Rectal smooth muscle tissue (tissue), 1 donor: ENCODE results near the gene ECSCR.

Experiments used
- H3K27ac ChIP-seq: one replicate; pipeline ENCODE4 v1.7.0; 2013; ENCODE audit warnings: low read depth, low read length, inconsistent platforms
- H3K27me3 ChIP-seq: one replicate; pipeline ENCODE4 v1.7.0; 2013; ENCODE audit warnings: low read length; ENCODE audit not compliant: control insufficient read depth, insufficient read depth
- H3K36me3 ChIP-seq: one replicate; pipeline ENCODE4 v1.7.0; 2013; ENCODE audit warnings: low read length; ENCODE audit not compliant: control insufficient read depth, insufficient read depth
- H3K4me1 ChIP-seq: one replicate; pipeline ENCODE4 v1.7.0; 2013; ENCODE audit warnings: low read length; ENCODE audit not compliant: control insufficient read depth, insufficient read depth
- H3K4me3 ChIP-seq: one replicate; pipeline ENCODE4 v1.7.0; 2013; ENCODE audit warnings: low read length
- H3K9ac ChIP-seq: one replicate; pipeline ENCODE4 v1.7.0; 2013; ENCODE audit warnings: low read length

ECSCR gene

DNA sequence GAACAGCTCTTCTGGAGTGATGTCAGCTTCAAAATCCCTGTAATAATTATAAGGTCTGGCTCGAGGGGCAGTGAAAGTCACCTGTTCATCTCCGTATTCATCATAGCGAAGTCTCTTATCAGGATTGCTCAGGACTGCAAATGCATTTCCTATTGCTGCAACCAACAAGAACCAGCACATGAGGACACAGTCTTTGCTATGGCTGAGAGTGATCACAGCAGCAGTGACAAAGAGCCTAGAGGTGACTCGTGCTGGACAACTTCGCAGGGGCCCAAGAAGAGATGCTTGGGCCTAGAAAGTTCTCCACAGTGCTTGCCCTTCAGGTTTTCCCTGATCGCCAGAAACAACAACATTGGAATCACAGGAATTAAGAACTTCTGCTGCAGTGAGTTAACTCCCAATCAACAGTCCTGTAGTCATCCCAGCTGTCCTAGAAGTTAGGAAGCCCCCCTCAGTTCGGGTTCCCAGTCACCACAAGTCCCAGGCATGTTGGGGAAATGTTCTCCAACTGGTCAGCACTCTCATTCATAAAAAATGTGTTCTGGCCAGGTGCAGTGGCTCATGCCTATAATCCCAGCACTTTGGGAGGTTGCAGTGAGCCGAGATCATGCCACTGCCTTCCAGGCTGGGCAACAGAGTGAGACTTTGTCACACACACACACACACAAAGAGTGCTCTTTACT, 36.2 kb downstream of the ECSCR start:
- Histone ChIP-seq H3K4me1 (no peaks in the 10 kb centered on the region), H3K4me3 (no peak overlapping the region), H3K9ac (no peak overlapping the region), H3K27ac (no peak overlapping the region), H3K27me3 (no peaks in the 10 kb centered on the region), H3K36me3 (no peaks in the 10 kb centered on the region)

DNA sequence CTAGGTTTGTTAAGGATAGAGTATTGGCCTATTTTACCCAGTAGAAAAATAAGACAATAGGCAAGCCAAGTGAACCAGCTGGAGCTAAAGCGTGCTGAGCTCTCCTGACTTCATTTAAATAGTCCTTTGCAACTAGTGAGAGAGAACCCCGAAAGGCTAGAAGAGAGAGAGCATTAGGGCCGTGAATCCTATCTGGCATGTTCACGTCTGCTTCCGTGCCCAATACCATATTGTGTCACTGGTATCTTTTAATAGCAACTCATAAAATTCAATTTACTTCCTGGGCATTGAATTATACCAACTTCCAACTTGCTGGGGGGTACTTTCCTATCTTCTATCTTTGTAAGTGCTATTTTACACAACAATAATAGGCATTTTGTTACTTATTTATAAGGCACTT, 37.0 kb downstream of the ECSCR start:
- H3K9ac ChIP-seq = no peak overlapping the region
- H3K36me3 ChIP-seq = no peaks in the 10 kb centered on the region
- H3K27ac ChIP-seq = no peak overlapping the region

DNA sequence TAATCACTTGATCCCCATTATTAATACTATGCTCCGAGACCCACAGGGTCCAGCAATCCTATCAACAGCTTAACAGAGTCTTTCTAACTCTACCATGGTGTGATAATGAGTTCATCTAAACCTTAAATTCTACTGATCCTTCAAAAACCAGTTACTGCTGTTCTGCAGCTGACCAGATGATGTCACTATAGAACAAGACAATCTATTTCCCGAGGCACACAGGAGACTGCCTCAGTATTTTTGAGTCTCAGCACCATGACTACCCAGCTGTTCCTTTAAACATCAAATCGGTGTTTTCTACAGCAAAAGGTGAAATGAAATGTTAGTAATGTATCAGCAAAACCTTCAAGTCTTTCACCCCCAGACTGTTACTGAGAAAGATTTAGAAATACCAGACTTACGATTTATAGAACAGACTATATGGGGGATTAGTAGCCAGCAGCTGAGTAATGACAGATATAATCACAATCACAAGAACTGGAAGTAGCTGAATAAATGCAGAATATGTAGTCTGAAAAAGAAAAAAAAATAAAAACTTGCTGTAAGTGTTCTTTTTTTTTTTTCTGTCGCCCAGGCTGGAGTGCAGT, 40.1 kb downstream of the ECSCR start:
- H3K4me3 ChIP-seq = no peak overlapping the region
- peaks cover 2% of the 10 kb centered on the region for H3K4me1 ChIP-seq
- H3K27me3 ChIP-seq = no peaks in the 10 kb centered on the region
- H3K36me3 ChIP-seq = peaks cover 7% of the 10 kb centered on the region
- H3K27ac ChIP-seq = no peak overlapping the region
- H3K9ac ChIP-seq = no peak overlapping the region

More for the DNA sequence above, 37.0 kb downstream of the ECSCR start:
- H3K4me1 ChIP-seq = no peaks in the 10 kb centered on the region
- H3K27me3 ChIP-seq = no peaks in the 10 kb centered on the region
- no peak overlapping the region for H3K4me3 ChIP-seq

DNA sequence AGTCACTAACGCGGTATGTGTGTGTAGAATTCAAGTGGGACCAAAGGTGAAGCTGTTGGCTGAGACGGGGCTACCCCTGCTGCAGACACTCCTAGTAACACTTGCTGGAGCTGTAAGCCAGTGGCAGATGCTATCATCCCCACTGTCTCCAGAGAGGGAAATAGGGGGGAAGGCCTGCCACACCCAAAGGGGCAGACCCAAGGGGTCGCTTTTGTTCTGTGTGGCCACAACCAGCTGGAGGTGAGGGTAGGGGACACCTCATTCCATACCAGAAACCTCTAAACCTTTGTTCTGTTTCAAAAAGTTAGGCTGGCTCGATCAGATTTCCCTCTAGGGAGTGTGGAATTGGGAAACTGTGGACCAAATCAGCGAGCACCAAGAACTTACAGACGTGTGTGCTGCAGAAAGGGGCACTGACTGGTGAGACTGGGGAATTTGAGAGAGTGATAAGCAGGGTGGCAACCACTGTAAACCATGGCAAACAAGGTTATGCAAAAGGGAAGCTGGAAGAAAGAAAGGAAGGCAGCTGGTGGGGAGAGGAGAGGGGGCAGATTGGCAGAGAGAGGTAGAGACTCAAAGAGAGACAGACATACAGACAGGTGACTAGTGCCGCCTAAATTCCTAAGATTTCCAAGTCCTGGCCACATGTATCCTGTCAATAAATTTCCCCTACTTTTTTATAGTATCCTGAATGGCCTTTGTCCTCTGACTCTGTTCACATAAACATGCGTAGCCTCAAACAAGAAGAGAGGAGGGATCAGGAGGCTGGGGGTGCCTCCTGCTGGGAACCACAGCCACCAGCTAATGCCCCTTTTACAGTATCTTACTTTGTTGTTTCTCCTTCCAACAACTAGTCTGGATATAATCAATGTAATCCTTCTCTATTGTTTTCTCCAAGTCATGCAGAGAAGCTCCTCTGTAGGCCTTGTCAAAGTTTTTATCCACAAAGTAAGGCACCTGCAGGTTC, 43.0 kb downstream of the ECSCR start:
- peaks cover 7% of the 10 kb centered on the region for H3K36me3 ChIP-seq
- no peak overlapping the region for H3K4me3 ChIP-seq
- no peaks in the 10 kb centered on the region for H3K27me3 ChIP-seq
- H3K9ac ChIP-seq = no peak overlapping the region
- H3K4me1 ChIP-seq = peaks cover 20% of the 10 kb centered on the region
- no peak overlapping the region for H3K27ac ChIP-seq

DNA sequence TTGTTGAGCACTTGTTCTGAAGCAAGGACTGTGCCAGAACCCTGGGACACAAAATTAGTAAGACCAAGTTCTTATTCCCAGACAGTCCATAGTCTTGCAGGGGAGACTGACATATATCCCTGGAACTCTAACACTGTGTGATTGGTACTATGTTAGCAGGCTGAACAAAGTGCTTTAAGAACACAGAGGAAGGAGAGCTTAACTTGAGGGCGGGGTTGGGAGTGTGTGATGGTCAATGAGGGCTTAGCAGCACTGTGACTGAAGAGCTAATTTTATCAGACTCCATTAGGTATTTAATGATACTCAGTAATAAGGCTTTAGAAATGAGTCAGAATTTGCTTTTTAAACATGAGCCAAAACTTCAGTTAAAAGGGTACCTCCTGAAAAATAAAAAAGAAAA, 43.8 kb downstream of the ECSCR start:
- H3K27ac ChIP-seq = no peak overlapping the region
- H3K4me3 ChIP-seq = no peak overlapping the region
- no peak overlapping the region for H3K9ac ChIP-seq
- H3K27me3 ChIP-seq = no peaks in the 10 kb centered on the region
- peaks cover 23% of the 10 kb centered on the region for H3K4me1 ChIP-seq
- peaks cover 7% of the 10 kb centered on the region for H3K36me3 ChIP-seq

DNA sequence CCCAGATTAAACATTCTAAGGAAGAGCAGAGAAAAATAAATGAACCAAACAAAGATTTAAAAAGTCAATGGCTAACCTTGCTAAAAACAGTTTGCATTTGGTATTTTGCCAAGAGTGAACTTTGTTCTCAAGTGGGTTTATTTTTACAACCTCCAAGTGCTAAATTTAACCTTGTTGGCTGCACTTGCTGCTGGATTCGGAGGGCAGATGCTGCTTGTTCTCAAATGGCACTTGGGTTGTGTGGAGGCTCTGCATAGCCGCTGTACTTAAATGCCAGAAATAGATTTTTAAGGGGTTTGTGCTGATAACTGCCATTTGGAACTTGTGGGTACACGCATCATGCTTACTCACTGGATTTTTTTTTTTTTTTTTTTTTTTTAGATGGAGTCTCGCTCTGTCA, 45.3 kb downstream of the ECSCR start:
- Histone ChIP-seq H3K4me1 (peaks cover 23% of the 10 kb centered on the region), H3K4me3 (no peak overlapping the region), H3K36me3 (peaks cover 7% of the 10 kb centered on the region), H3K27ac (no peak overlapping the region), H3K9ac (no peak overlapping the region), H3K27me3 (no peaks in the 10 kb centered on the region)

DNA sequence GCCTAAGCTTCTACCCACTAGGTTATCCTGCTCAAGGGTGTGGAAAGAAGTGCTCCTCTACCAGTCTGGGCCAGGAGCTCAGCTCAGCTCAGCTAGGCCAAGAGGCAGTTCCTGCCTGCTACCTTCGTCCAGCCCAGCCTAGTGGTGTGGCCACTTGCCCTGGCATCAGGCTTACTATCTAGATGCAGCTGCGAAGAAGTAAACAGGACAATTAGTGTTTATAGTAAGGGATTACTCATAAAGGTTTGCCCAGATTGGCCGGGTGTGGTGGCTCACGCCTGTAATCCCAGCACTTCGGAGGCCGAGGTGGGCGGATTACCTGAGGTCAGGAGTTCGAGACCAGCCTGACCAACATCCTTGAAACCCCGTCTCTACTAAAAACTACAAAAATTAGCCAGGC, 45.9 kb downstream of the ECSCR start:
- Histone ChIP-seq H3K36me3 (peaks cover 7% of the 10 kb centered on the region), H3K9ac (no peak overlapping the region), H3K4me3 (no peak overlapping the region), H3K27me3 (no peaks in the 10 kb centered on the region), H3K27ac (no peak overlapping the region), H3K4me1 (peaks cover 23% of the 10 kb centered on the region)

DNA sequence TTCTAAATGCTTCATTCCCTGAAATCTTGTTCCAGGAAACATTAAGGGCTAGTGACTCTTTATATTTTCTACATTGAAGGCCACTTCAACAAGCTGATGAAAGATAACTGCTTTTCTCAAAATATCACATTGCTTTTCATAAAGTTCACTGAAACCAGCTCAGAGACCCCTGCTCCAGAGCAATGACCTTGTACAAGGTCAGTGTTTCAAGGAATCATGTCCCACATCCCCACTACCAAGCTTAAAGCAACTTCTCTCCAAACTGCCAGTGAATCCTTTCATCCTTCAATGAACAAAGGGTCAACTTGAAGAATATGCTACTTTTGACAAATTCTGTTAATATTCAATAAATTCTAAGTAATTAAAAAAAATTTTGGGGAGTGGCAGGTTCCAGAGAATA, 46.7 kb downstream of the ECSCR start:
- Histone ChIP-seq H3K36me3 (peaks cover 7% of the 10 kb centered on the region), H3K9ac (no peak overlapping the region), H3K4me1 (peaks cover 28% of the 10 kb centered on the region), H3K4me3 (no peak overlapping the region), H3K27ac (no peak overlapping the region), H3K27me3 (no peaks in the 10 kb centered on the region)

DNA sequence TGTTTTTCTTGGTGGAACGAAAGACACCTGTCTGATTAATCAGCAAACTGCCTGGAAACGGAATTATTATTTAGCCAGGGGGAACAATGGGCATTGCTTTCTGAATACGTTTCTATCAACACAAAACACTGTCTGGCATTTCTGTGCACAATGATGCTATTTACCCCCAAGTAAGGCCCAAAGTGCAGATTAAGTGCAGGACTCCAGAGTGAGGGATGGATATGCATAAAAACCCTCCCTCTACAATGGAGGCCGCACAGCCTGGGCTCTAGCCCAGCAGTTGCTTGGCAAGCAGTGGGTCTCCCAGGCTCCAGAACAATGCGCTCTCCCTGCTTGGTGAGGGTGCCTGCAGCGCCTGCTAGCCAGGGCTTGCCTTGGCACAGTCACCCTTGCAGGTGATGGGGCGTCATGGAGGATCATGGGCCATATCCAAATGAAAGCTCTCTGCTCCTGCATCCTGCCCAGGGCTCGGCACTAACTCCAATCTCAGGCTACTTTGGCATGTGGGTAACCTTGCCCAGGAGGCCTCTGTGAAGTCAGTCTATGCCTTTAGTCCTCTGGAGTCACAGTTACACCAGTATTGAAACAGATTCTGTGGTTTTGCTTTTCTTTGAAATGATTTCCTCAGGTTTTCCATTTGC, 47.2 kb downstream of the ECSCR start:
- Histone ChIP-seq H3K27me3 (no peaks in the 10 kb centered on the region), H3K4me1 (peaks cover 33% of the 10 kb centered on the region), H3K4me3 (no peak overlapping the region), H3K36me3 (peaks cover 7% of the 10 kb centered on the region), H3K27ac (no peak overlapping the region), H3K9ac (no peak overlapping the region)

DNA sequence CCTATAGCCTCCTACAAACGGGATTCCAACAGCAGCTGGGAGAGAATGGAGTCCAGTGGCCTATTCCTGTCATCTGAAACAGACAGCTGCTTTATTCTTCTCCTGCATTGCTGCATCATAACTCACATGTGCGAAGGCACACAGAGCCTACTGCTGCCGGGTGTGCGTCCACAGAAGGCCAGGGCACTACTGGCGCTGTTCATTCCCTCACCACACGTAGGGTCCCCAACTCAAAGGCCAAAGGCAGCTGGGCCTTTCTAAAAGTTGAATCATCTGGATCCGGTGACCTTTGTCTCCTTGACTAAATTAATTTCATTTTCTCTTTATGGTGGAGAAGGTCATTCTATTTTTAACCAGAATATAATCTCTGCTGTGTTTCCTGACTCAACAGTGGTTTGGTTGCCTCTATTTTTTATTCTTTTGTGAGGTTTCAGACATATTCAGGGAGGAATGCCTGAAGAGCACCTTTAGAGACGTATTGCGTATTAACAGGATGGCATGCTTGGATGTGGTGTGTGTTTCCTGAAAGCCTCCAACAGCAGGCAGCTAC, 47.9 kb downstream of the ECSCR start:
- Histone ChIP-seq H3K36me3 (peaks cover 7% of the 10 kb centered on the region), H3K9ac (no peak overlapping the region), H3K4me3 (peak overlapping the region; percentile 22), H3K27ac (peak overlapping the region; percentile 44), H3K4me1 (peaks cover 40% of the 10 kb centered on the region), H3K27me3 (no peaks in the 10 kb centered on the region)

DNA sequence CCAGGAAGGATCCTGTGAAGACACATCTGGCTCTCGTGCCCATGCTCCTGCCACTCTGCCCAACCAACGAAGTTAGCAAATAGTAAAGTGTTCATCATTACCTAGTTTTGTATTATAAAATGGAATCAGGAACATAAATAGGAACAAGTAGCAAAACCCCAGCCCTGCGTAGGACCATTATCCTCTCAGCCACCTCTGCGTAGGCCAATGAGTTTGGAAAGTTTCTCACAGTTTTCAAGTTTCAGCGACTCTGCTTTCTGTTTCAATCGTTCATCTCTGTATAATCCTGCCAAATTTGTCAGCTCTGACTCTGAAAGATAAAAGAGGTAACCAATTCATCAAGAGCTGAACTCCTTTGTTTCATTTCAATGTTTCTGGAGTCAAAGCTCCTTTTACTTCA, 48.6 kb downstream of the ECSCR start:
- no peak overlapping the region for H3K27ac ChIP-seq
- no peak overlapping the region for H3K4me3 ChIP-seq
- no peaks in the 10 kb centered on the region for H3K27me3 ChIP-seq
- H3K9ac ChIP-seq = no peak overlapping the region
- H3K4me1 ChIP-seq = peaks cover 41% of the 10 kb centered on the region
- H3K36me3 ChIP-seq = peaks cover 2% of the 10 kb centered on the region

DNA sequence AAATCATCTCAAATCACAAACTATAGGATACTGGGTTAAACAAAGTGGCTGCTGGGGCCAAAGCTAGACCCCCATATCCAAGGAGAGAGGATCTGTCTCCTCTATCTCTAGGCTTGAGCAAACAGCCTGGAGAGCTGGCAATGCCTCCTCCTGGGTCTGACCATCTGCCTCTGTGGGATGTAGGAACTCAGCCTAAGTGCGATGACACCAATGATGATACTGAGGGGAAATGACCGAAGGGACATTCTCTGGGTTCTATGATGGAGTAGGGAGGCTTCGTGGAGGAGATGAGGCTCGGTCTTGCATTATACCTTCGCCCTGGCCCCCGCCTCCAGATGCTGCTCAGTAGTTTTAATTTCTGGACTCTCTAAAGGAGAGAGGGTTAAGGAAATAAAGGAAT, 49.4 kb downstream of the ECSCR start:
- no peak overlapping the region for H3K9ac ChIP-seq
- H3K27ac ChIP-seq = no peak overlapping the region
- H3K27me3 ChIP-seq = no peaks in the 10 kb centered on the region
- H3K36me3 ChIP-seq = peaks cover 2% of the 10 kb centered on the region
- H3K4me1 ChIP-seq = peaks cover 41% of the 10 kb centered on the region
- H3K4me3 ChIP-seq = no peak overlapping the region
